ENCODE data around the gene LIMA1. TPM values are rescaled to one million over a fixed set of nuclear protein-coding genes. Genes with fewer than 3 reads are reported as not detected.

LIMA1 gene
- total RNA-seq, 3 donors from 2014 or later (not counting 1 experiment from before 2014, with no cell fraction given): 12.0 to 16.2 (median 13.7) TPM

GRCh38 chr12:50215033-50215432 lies 68.3 kb downstream of the LIMA1 start:
- no CpG with 5 or more reads among the region's 3 CpGs for WGBS (ENCODE audit: insufficient coverage)
- Mint-ChIP-seq H3K27me3 (ENCODE audit: low read depth in 2 of 2) (no peaks in the 10 kb centered on the region), H3K36me3 (no peaks in the 10 kb centered on the region), H3K4me3 (no peak overlapping the region), H3K4me1 (peaks cover 33 to 39% of the 10 kb centered on the region in 2 donors), H3K27ac (peak overlapping the region in 1 of 2 donors; percentile 35), H3K9me3 (no peaks in the 10 kb centered on the region)
- Histone ChIP-seq H3K27ac (ENCODE audit: low read length) (no peak overlapping the region), H3K4me1 (ENCODE audit: control insufficient read depth, insufficient read depth, low read length) (peaks cover 19% of the 10 kb centered on the region), H3K4me3 (ENCODE audit: low read length) (no peak overlapping the region), H3K27me3 (ENCODE audit: control insufficient read depth, insufficient read depth, low read length) (no peaks in the 10 kb centered on the region), H3K36me3 (ENCODE audit: control insufficient read depth, insufficient read depth, low read length) (no peaks in the 10 kb centered on the region), H3K9me3 (ENCODE audit: control insufficient read depth, insufficient read depth, low read length) (no peaks in the 10 kb centered on the region)
- DNase-seq (no peak), ATAC-seq (no peak)
- TF ChIP-seq CTCF (IDR thresholded peaks at IDR 0.05): no peak
- intact Hi-C loops (cut with micrococcal nuclease): no loop called here

GRCh38 chr12:50214018-50214417 lies 69.3 kb downstream of the LIMA1 start:
- Histone ChIP-seq H3K27ac (ENCODE audit: low read length) (no peak overlapping the region), H3K9me3 (ENCODE audit: control insufficient read depth, insufficient read depth, low read length) (no peaks in the 10 kb centered on the region), H3K27me3 (ENCODE audit: control insufficient read depth, insufficient read depth, low read length) (no peaks in the 10 kb centered on the region), H3K4me3 (ENCODE audit: low read length) (no peak overlapping the region), H3K36me3 (ENCODE audit: control insufficient read depth, insufficient read depth, low read length) (no peaks in the 10 kb centered on the region), H3K4me1 (ENCODE audit: control insufficient read depth, insufficient read depth, low read length) (peaks cover 14% of the 10 kb centered on the region)
- intact Hi-C loops (cut with micrococcal nuclease): no loop called here
- H3K27ac Mint-ChIP-seq: peak overlapping the region; percentile 67 to 75
- no peaks in the 10 kb centered on the region for H3K9me3 Mint-ChIP-seq
- no peak overlapping the region for H3K4me3 Mint-ChIP-seq
- peaks cover 33 to 35% of the 10 kb centered on the region in 2 donors for H3K4me1 Mint-ChIP-seq
- DNase-seq (no peak), ATAC-seq (no peak)
- no peak for TF ChIP-seq CTCF (IDR thresholded peaks at IDR 0.05)
- H3K27me3 Mint-ChIP-seq (ENCODE audit: low read depth in 2 of 2): no peaks in the 10 kb centered on the region
- H3K36me3 Mint-ChIP-seq: no peaks in the 10 kb centered on the region
- no CpG with 5 or more reads among the region's 1 CpG for WGBS (ENCODE audit: insufficient coverage)

GRCh38 chr12:50213439-50213838 lies 69.9 kb downstream of the LIMA1 start:
- Mint-ChIP-seq H3K36me3 (no peaks in the 10 kb centered on the region), H3K27me3 (ENCODE audit: low read depth in 2 of 2) (no peaks in the 10 kb centered on the region), H3K4me1 (peaks cover 33 to 35% of the 10 kb centered on the region in 2 donors), H3K9me3 (no peaks in the 10 kb centered on the region), H3K27ac (peak overlapping the region; percentile 67 to 75), H3K4me3 (no peak overlapping the region)
- intact Hi-C loops (cut with micrococcal nuclease): no loop called here
- WGBS (ENCODE audit: insufficient coverage): no CpG with 5 or more reads among the region's 2 CpGs
- H3K27ac ChIP-seq (ENCODE audit: low read length): no peak overlapping the region
- ATAC-seq (no peak), DNase-seq (no peak)
- H3K9me3 ChIP-seq (ENCODE audit: control insufficient read depth, insufficient read depth, low read length): no peaks in the 10 kb centered on the region
- TF ChIP-seq CTCF (IDR thresholded peaks at IDR 0.05): no peak
- H3K27me3 ChIP-seq (ENCODE audit: control insufficient read depth, insufficient read depth, low read length): no peaks in the 10 kb centered on the region
- H3K36me3 ChIP-seq (ENCODE audit: control insufficient read depth, insufficient read depth, low read length): no peaks in the 10 kb centered on the region
- H3K4me3 ChIP-seq (ENCODE audit: low read length): no peak overlapping the region
- peaks cover 14% of the 10 kb centered on the region for H3K4me1 ChIP-seq (ENCODE audit: control insufficient read depth, insufficient read depth, low read length)

GRCh38 chr12:50212071-50212467 lies 71.3 kb downstream of the LIMA1 start:
- Histone ChIP-seq H3K36me3 (ENCODE audit: control insufficient read depth, insufficient read depth, low read length) (no peaks in the 10 kb centered on the region), H3K27me3 (ENCODE audit: control insufficient read depth, insufficient read depth, low read length) (no peaks in the 10 kb centered on the region), H3K9me3 (ENCODE audit: control insufficient read depth, insufficient read depth, low read length) (no peaks in the 10 kb centered on the region), H3K4me1 (ENCODE audit: control insufficient read depth, insufficient read depth, low read length) (peaks cover 14% of the 10 kb centered on the region), H3K27ac (ENCODE audit: low read length) (peak overlapping the region; percentile 48), H3K4me3 (ENCODE audit: low read length) (no peak overlapping the region)
- intact Hi-C loops (cut with micrococcal nuclease): no loop called here
- no peaks in the 10 kb centered on the region for H3K27me3 Mint-ChIP-seq (ENCODE audit: low read depth in 2 of 2)
- no peaks in the 10 kb centered on the region for H3K9me3 Mint-ChIP-seq
- DNase-seq: peak in 1 of 2 donors; percentile 36
- H3K27ac Mint-ChIP-seq: peak overlapping the region; percentile 88 to 92
- WGBS (ENCODE audit: insufficient coverage): 53% methylated on average over 2 of the region's 2 CpGs
- ATAC-seq: peak in 1 of 3 donors; percentile 34
- no peaks in the 10 kb centered on the region for H3K36me3 Mint-ChIP-seq
- no peak for TF ChIP-seq CTCF (IDR thresholded peaks at IDR 0.05)
- peak overlapping the region; percentile 72 for H3K4me3 Mint-ChIP-seq
- H3K4me1 Mint-ChIP-seq: peaks cover 30 to 33% of the 10 kb centered on the region in 2 donors

Data from natural killer cell (primary cell).